Smooth muscle cell (in vitro differentiated cells): Measurements from ENCODE around the gene IFNL1. TPM values are rescaled to one million over a fixed set of nuclear protein-coding genes. Genes with fewer than 3 reads are reported as not detected.

Experiments
- DNase-seq: peaks from one replicate; lab custom pipeline; 2025; ENCODE audit not compliant: unreplicated experiment; lab: John Stamatoyannopoulos, UW
- H2AFZ ChIP-seq: fragments of 200-600 bp; sonication (generic); 2 replicates; pipeline ENCODE4 v1.6.0; 2016; ENCODE audit warnings: antibody characterized with exemption, low read depth, mild to moderate bottlenecking
- H3F3A ChIP-seq: fragments of 200-600 bp; sonication (generic); 2 replicates; pipeline ENCODE4 v1.6.0; 2017; ENCODE audit warnings: antibody characterized with exemption, low read depth
- H3K27ac ChIP-seq: fragments of 200-600 bp; sonication (generic); 2 replicates; pipeline ENCODE4 v1.5.1; 2016; ENCODE audit warnings: low read depth, mild to moderate bottlenecking
- H3K27me3 ChIP-seq: fragments of 200-600 bp; sonication (generic); 2 replicates; pipeline ENCODE4 v1.6.1; 2016; ENCODE audit warnings: low read depth, mild to moderate bottlenecking
- H3K36me3 ChIP-seq: fragments of 200-600 bp; sonication (generic); 2 replicates; pipeline ENCODE4 v1.5.1; 2016; ENCODE audit warnings: low read depth
- H3K4me1 ChIP-seq: fragments of 200-600 bp; sonication (generic); 2 replicates; pipeline ENCODE4 v1.5.1; 2016; ENCODE audit warnings: low read depth
- H3K4me2 ChIP-seq: fragments of 200-600 bp; sonication (generic); 2 replicates; pipeline ENCODE4 v1.6.0; 2016; ENCODE audit warnings: mild to moderate bottlenecking
- H3K4me3 ChIP-seq: fragments of 200-600 bp; sonication (generic); 2 replicates; pipeline ENCODE4 v1.5.1; 2016; ENCODE audit warnings: mild to moderate bottlenecking
- H3K79me2 ChIP-seq: fragments of 200-600 bp; sonication (generic); 2 replicates; pipeline ENCODE4 v1.6.0; 2016; ENCODE audit warnings: low read depth, mild to moderate bottlenecking
- H3K9ac ChIP-seq: fragments of 200-600 bp; sonication (generic); 2 replicates; pipeline ENCODE4 v1.6.0; 2016; ENCODE audit warnings: low read depth
- H3K9me3 ChIP-seq: fragments of 200-600 bp; sonication (generic); replicated peaks from 2 replicates; pipeline ENCODE4 v1.5.1; 2016; ENCODE audit warnings: low read depth
- H4K20me1 ChIP-seq: fragments of 200-600 bp; sonication (generic); 2 replicates; pipeline ENCODE4 v1.6.0; 2016; ENCODE audit warnings: low read depth
- WGBS: methylation state at CpG from one replicate; pipeline ENCODE4 v1.1.7; 2016; ENCODE audit warnings: low lambda C conversion rate; 5-methylcytosine and 5-hydroxymethylcytosine counted together
- polyA plus RNA-seq: library from polyadenylated mRNA; unstranded; fragments of >200 nt; fragmentation: Nextera tagmentation; extraction: Ambion mirVana; gene quantifications from 2 replicates; pipeline ENCODE4 v1.2.1, GENCODE V29; 2016
- total RNA-seq: library from RNA; depleted of rRNA; stranded (reverse); fragments of >200 nt; gene quantifications from 2 replicates; pipeline ENCODE4 v1.2.3, GENCODE V29; 2014
- TF ChIP-seq, protein P1 (sequence below): fragments of 200-600 bp; sonication (generic); IDR thresholded peaks from 2 replicates; pipeline ENCODE4 v1.5.1; 2017; ENCODE audit warnings: borderline replicate concordance, mild to moderate bottlenecking, antibody characterized with exemption; ENCODE audit not compliant: insufficient read depth, poor library complexity, severe bottlenecking

The IFNL1 gene
- total and polyA plus RNA-seq, 2 experiments from 2014 or later = not detected

DNA sequence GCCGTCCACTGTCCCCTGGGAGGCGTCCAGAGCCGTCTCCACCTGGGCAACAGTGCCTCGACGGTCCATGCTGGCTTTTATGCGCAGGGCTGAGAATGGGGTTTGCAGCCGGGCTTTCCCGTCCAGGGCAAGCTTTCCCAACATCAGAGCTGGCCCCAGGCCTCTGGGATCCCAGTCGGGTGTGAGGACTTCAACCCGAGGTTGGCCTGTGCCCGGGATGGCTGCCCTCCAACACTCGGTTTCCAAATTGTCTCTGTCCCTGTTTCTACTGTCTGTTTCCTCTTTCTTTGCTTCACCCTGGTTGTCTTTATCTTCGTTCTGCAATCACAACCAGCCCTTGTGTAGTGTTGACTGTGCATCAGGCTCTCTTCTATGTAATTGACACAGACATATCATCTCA, 47.4 kb upstream of the IFNL1 start, which contains the start of gene IFNL4:
IFNL4 (minus strand) TSS at position 51 of the 400 bp plus-strand sequence.
- H3K27me3 ChIP-seq = peaks cover 63% of the 10 kb centered on the region
- no peak within 1 kb of the TSS for H3K27ac ChIP-seq
- TF ChIP-seq, protein P1, sequence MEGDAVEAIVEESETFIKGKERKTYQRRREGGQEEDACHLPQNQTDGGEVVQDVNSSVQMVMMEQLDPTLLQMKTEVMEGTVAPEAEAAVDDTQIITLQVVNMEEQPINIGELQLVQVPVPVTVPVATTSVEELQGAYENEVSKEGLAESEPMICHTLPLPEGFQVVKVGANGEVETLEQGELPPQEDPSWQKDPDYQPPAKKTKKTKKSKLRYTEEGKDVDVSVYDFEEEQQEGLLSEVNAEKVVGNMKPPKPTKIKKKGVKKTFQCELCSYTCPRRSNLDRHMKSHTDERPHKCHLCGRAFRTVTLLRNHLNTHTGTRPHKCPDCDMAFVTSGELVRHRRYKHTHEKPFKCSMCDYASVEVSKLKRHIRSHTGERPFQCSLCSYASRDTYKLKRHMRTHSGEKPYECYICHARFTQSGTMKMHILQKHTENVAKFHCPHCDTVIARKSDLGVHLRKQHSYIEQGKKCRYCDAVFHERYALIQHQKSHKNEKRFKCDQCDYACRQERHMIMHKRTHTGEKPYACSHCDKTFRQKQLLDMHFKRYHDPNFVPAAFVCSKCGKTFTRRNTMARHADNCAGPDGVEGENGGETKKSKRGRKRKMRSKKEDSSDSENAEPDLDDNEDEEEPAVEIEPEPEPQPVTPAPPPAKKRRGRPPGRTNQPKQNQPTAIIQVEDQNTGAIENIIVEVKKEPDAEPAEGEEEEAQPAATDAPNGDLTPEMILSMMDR = no peak
- no peak within 1 kb of the TSS for H3K9ac ChIP-seq
- H3K4me2 ChIP-seq = peak within 1 kb of the TSS; percentile 78
- WGBS = 77% methylated on average over 13 of the region's 13 CpGs
- no peaks in the 10 kb centered on the region for H3K79me2 ChIP-seq
- H3K36me3 ChIP-seq = no peaks in the 10 kb centered on the region
- H3K4me1 ChIP-seq = no peaks in the 10 kb centered on the region
- H3K4me3 ChIP-seq = peak within 1 kb of the TSS; percentile 5
- no peak for DNase-seq
- peak within 1 kb of the TSS; percentile 43 for H2AFZ ChIP-seq
- H3K9me3 ChIP-seq = no peaks in the 10 kb centered on the region
- no peaks in the 10 kb centered on the region for H4K20me1 ChIP-seq
- H3F3A ChIP-seq = no peaks in the 10 kb centered on the region

- no peak overlapping the region for H3K4me2 ChIP-seq
- H3K36me3 ChIP-seq = no peaks in the 10 kb centered on the region
- no peaks in the 10 kb centered on the region for H3K79me2 ChIP-seq
- TF ChIP-seq, protein P1 = no peak
- H3K27ac ChIP-seq = no peak overlapping the region
- H3K9me3 ChIP-seq = no peaks in the 10 kb centered on the region
- no peak overlapping the region for H2AFZ ChIP-seq
- no peaks in the 10 kb centered on the region for H3F3A ChIP-seq
- H3K4me1 ChIP-seq = no peaks in the 10 kb centered on the region
- WGBS = 80% methylated on average over 5 of the region's 5 CpGs
- H3K27me3 ChIP-seq = peaks cover 63% of the 10 kb centered on the region
- no peak overlapping the region for H3K9ac ChIP-seq
- no peak for DNase-seq
- no peak overlapping the region for H3K4me3 ChIP-seq
- no peaks in the 10 kb centered on the region for H4K20me1 ChIP-seq
Observed at GRCh38 chr19:39251081-39251480, 45.1 kb upstream of the IFNL1 start.

- Histone ChIP-seq H3K9me3 (no peaks in the 10 kb centered on the region), H3K27me3 (peaks cover 62% of the 10 kb centered on the region), H3K4me2 (no peak overlapping the region), H3K27ac (no peak overlapping the region), H3K9ac (no peak overlapping the region), H4K20me1 (no peaks in the 10 kb centered on the region), H3K4me3 (no peak overlapping the region), H3F3A (no peaks in the 10 kb centered on the region), H3K4me1 (no peaks in the 10 kb centered on the region), H3K79me2 (no peaks in the 10 kb centered on the region), H2AFZ (no peak overlapping the region), H3K36me3 (no peaks in the 10 kb centered on the region)
- WGBS = 59% methylated on average over 3 of the region's 3 CpGs
- no peak for DNase-seq
- TF ChIP-seq, protein P1 = no peak
Observed at GRCh38 chr19:39251846-39252245, 44.4 kb upstream of the IFNL1 start.

- H3K27ac ChIP-seq = no peak overlapping the region
- H3K27me3 ChIP-seq = peaks cover 56% of the 10 kb centered on the region
- no peak for DNase-seq
- H4K20me1 ChIP-seq = no peaks in the 10 kb centered on the region
- H3K4me3 ChIP-seq = no peak overlapping the region
- no peaks in the 10 kb centered on the region for H3K79me2 ChIP-seq
- H3K4me2 ChIP-seq = no peak overlapping the region
- H3K9ac ChIP-seq = no peak overlapping the region
- WGBS = 78% methylated on average over 3 of the region's 3 CpGs
- H2AFZ ChIP-seq = no peak overlapping the region
- TF ChIP-seq, protein P1 = no peak
- no peaks in the 10 kb centered on the region for H3K9me3 ChIP-seq
- H3K4me1 ChIP-seq = no peaks in the 10 kb centered on the region
- no peaks in the 10 kb centered on the region for H3K36me3 ChIP-seq
- H3F3A ChIP-seq = no peaks in the 10 kb centered on the region
Observed at GRCh38 chr19:39252458-39252857, 43.7 kb upstream of the IFNL1 start.
